OCI-LY1 (cell line): ENCODE measurements around the gene HELZ2.

Experiments
- EZH2 ChIP-seq: fragments of 200-600 bp; sonication (generic), shearing (Covaris generic); IDR thresholded peaks from 2 replicates; pipeline ENCODE4 v1.8.0; 2017; ENCODE audit warnings: borderline replicate concordance, mixed run types, mild to moderate bottlenecking, antibody characterized with exemption, low read length, moderate library complexity, mixed read lengths
- TF ChIP-seq, protein P1 (sequence below): fragments of 200-600 bp; sonication (generic), shearing (Covaris generic); IDR thresholded peaks from 2 replicates; pipeline ENCODE4 v1.5.1; 2017; ENCODE audit warnings: mild to moderate bottlenecking, antibody characterized with exemption, low read length, moderate library complexity, mixed read lengths

DNA sequence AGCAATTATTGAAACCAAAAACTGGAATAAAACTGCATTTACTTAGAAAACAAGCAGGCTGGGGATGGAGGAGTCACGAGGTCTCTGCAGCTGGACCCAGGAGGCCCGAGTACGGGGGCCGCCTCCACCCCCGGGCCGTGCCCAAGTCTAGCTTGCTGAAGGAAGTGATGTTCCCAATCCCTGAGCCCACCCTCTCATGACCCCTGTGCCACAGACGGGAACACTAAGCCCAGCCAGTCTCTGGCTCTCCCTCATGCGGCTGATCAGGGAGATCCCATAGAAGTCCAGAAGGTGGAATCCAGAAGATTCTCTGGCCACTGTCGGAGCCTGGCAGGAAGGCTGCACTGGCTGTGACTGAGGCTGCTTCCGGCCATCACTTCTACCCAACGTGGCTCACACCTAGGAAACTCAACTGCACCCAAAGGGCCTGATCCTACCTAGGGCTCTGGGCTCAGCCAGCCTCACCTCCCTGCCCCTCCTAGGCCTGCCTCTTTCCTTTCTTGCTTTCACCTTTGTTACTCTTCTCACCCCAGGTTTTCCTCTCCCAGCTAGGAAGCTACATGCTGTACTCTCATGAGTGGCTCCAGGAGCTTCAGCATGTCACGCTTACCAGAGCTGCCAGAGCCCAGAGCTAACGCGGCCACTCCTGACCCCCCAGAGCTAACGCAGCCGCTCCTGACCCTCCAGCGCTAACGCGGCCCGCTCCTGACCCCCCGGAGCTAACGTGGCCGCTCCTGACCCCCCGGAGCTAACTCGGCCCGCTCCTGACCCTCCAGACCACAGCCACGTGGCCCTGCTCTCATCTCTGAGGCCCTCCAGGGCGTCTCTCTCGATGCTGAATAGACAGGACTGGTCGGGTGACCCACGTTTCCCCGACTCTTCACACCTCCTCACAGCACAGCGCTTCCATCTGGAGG lies 24.7 kb upstream of the HELZ2 start:
- TF ChIP-seq, protein P1, sequence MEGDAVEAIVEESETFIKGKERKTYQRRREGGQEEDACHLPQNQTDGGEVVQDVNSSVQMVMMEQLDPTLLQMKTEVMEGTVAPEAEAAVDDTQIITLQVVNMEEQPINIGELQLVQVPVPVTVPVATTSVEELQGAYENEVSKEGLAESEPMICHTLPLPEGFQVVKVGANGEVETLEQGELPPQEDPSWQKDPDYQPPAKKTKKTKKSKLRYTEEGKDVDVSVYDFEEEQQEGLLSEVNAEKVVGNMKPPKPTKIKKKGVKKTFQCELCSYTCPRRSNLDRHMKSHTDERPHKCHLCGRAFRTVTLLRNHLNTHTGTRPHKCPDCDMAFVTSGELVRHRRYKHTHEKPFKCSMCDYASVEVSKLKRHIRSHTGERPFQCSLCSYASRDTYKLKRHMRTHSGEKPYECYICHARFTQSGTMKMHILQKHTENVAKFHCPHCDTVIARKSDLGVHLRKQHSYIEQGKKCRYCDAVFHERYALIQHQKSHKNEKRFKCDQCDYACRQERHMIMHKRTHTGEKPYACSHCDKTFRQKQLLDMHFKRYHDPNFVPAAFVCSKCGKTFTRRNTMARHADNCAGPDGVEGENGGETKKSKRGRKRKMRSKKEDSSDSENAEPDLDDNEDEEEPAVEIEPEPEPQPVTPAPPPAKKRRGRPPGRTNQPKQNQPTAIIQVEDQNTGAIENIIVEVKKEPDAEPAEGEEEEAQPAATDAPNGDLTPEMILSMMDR: no peak
- no peak for TF ChIP-seq EZH2
